GM23338 (cell line): ENCODE data around the gene NCKAP5. TPM values are rescaled to one million over a fixed set of nuclear protein-coding genes. Genes with fewer than 3 reads are reported as not detected.

Experiments
- ATAC-seq: fragments of 200-7000 bp; cut with Tn5 transposase; 3 replicates; pipeline ENCODE4 v1.9.1; 2020
- DNase-seq: peaks from one replicate; pipeline ENCODE4 v3.0.0-alpha.2; 2015; ENCODE audit warnings: low spot score
- H2AFZ ChIP-seq: fragments of 200-600 bp; sonication (generic); 2 replicates; pipeline ENCODE4 v1.8.0; 2016; ENCODE audit warnings: antibody characterized with exemption, mild to moderate bottlenecking, moderate library complexity
- H3F3A ChIP-seq: fragments of 200-600 bp; sonication (generic); replicated peaks from 2 replicates; pipeline ENCODE4 v1.8.0; 2017; ENCODE audit warnings: antibody characterized with exemption, mixed run types, low read depth
- H3K27ac ChIP-seq: fragments of 200-600 bp; sonication (generic); 2 replicates; pipeline ENCODE4 v1.6.1; 2016; ENCODE audit warnings: low read depth
- H3K27me3 ChIP-seq: fragments of 200-600 bp; sonication (generic); 2 replicates; pipeline ENCODE4 v1.8.0; 2016; ENCODE audit warnings: mild to moderate bottlenecking, mixed run types, moderate library complexity; ENCODE audit not compliant: insufficient read depth
- H3K36me3 ChIP-seq: fragments of 200-600 bp; sonication (generic); 2 replicates; pipeline ENCODE4 v1.8.0; 2016; ENCODE audit warnings: mild to moderate bottlenecking; ENCODE audit not compliant: insufficient read depth
- H3K4me1 ChIP-seq: fragments of 200-600 bp; sonication (generic); 2 replicates; pipeline ENCODE4 v1.8.0; 2016; ENCODE audit warnings: mild to moderate bottlenecking, moderate library complexity; ENCODE audit not compliant: insufficient read depth
- H3K4me2 ChIP-seq: fragments of 200-600 bp; sonication (generic); 2 replicates; pipeline ENCODE4 v1.7.1; 2017; ENCODE audit warnings: mixed run types
- H3K4me3 ChIP-seq: fragments of 200-600 bp; sonication (generic); 2 replicates; pipeline ENCODE4 v1.6.1; 2016; ENCODE audit warnings: mixed run types
- H3K79me2 ChIP-seq: fragments of 200-600 bp; sonication (generic); replicated peaks from 2 replicates; pipeline ENCODE4 v1.8.0; 2017; ENCODE audit warnings: mild to moderate bottlenecking; ENCODE audit not compliant: insufficient read depth
- H3K9me2 ChIP-seq: fragments of 200-600 bp; sonication (generic); 2 replicates; pipeline ENCODE4 v1.8.0; 2017; ENCODE audit not compliant: insufficient read depth
- H4K20me1 ChIP-seq: fragments of 200-600 bp; sonication (generic); replicated peaks from 2 replicates; pipeline ENCODE4 v1.8.0; 2017; ENCODE audit warnings: mild to moderate bottlenecking; ENCODE audit not compliant: insufficient read depth
- H3K27ac Mint-ChIP-seq: 2 replicates; pipeline ENCODE4 v1.8.0; 2020; ENCODE audit warnings: inconsistent platforms, mild to moderate bottlenecking, moderate library complexity, mixed read lengths
- H3K27me3 Mint-ChIP-seq: 3 replicates; pipeline ENCODE4 v1.8.0; 2022; ENCODE audit warnings: low read depth, mild to moderate bottlenecking, moderate library complexity, mixed read lengths, inconsistent platforms; ENCODE audit not compliant: insufficient read depth, poor library complexity
- H3K36me3 Mint-ChIP-seq: 3 replicates; pipeline ENCODE4 v1.8.0; 2021; ENCODE audit warnings: low read depth, mild to moderate bottlenecking, inconsistent platforms, moderate library complexity, mixed read lengths
- H3K4me1 Mint-ChIP-seq: 3 replicates; pipeline ENCODE4 v1.8.0; 2020; ENCODE audit warnings: mild to moderate bottlenecking, inconsistent platforms, mixed read lengths
- H3K4me3 Mint-ChIP-seq: 3 replicates; pipeline ENCODE4 v1.8.0; 2021; ENCODE audit warnings: moderate library complexity, mild to moderate bottlenecking, inconsistent platforms, mixed read lengths
- H3K9me3 Mint-ChIP-seq: 3 replicates; pipeline ENCODE4 v1.8.0; 2020; ENCODE audit warnings: moderate library complexity, mild to moderate bottlenecking, inconsistent platforms, mixed read lengths
- CREB1 ChIP-seq: fragments of 250-450 bp; sonication (Bioruptor Pico); IDR thresholded peaks from 2 replicates; pipeline ENCODE4 v1.5.0; 2020; ENCODE audit warnings: low read depth, mild to moderate bottlenecking, moderate library complexity
- CTCF ChIP-seq, 2 experiments: fragments of 200-600 bp in 1 of 2; sonication (generic) in 1 of 2; conservative IDR thresholded peaks; 2 replicates each; pipeline versions ENCODE4 v1.5.1 to v1.6.1; 2016 to 2017; ENCODE audit warnings: antibody characterized with exemption in 2 of 2, low read depth in 2 of 2, mild to moderate bottlenecking in 2 of 2, moderate library complexity in 1 of 2
- EZH2 ChIP-seq: fragments of 200-600 bp; sonication (generic); IDR thresholded peaks from one replicate; pipeline ENCODE4 v1.8.0; 2017; ENCODE audit warnings: antibody characterized with exemption, mild to moderate bottlenecking, low read depth; ENCODE audit not compliant: unreplicated experiment
- EZH2phosphoT487 ChIP-seq: fragments of 200-600 bp; sonication (generic); IDR thresholded peaks from one replicate; pipeline ENCODE4 v1.8.1; 2018; ENCODE audit warnings: antibody characterized with exemption; ENCODE audit not compliant: unreplicated experiment
- POLR2AphosphoS5 ChIP-seq: IDR thresholded peaks from 2 replicates; pipeline ENCODE4 v1.6.1; 2016; ENCODE audit warnings: antibody characterized with exemption, low read depth
- STAT1 ChIP-seq: IDR thresholded peaks from one replicate; pipeline ENCODE4 v1.6.1; 2016; ENCODE audit warnings: antibody characterized with exemption; ENCODE audit not compliant: unreplicated experiment
- ZNF114 ChIP-seq: fragments of 250-450 bp; sonication (Bioruptor Pico); IDR thresholded peaks from 2 replicates; pipeline ENCODE4 v1.5.0; 2020; ENCODE audit warnings: mild to moderate bottlenecking, moderate library complexity
- ZNF331 ChIP-seq: fragments of 250-450 bp; sonication (Bioruptor Pico); IDR thresholded peaks from 2 replicates; pipeline ENCODE4 v1.5.0; 2020; ENCODE audit warnings: low read depth, mild to moderate bottlenecking, moderate library complexity
- polyA plus RNA-seq: library from polyadenylated mRNA; unstranded; fragments of >200 nt; fragmentation: Nextera tagmentation; extraction: Ambion mirVana; gene quantifications from 2 replicates; pipeline ENCODE4 v1.2.1, GENCODE V29; 2016
- total RNA-seq: library from RNA; depleted of rRNA; stranded (reverse); fragments of >200 nt; shearing (Covaris generic); gene quantifications from 2 replicates; pipeline ENCODE4 v1.2.3, GENCODE V29; 2014
- TF ChIP-seq, protein P1 (sequence below): IDR thresholded peaks from 2 replicates; pipeline ENCODE4 v1.6.1; 2016; ENCODE audit warnings: antibody characterized with exemption
- TF ChIP-seq, protein P2 (sequence below): fragments of 250-450 bp; sonication (Bioruptor Pico); IDR thresholded peaks from 2 replicates; pipeline ENCODE4 v1.5.0; 2020; ENCODE audit warnings: mild to moderate bottlenecking, moderate library complexity

The NCKAP5 gene
- total and polyA plus RNA-seq, 2 experiments from 2014 or later = 0.34 to 0.73 TPM

DNA sequence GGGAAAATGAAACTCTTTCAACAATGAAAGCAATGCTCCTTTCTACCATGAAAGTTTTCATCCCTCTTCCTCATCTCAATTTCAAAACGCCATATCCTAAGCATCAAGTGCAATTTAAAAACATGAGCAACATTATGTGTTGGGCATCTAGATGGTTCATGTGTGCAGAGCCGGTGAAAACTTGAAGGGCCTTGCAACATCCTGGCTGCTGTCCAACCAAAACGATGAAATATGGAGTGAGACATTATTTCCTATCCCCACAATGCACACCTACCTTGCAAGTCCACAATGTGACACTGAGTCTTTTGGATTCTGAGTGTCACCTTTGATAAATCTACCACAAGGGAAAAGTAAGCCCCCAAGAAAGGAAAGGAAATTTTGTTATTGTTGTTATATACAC, 110.0 kb downstream of the NCKAP5 start:
- Histone ChIP-seq H3K27ac (no peak overlapping the region), H2AFZ (no peak overlapping the region), H4K20me1 (no peaks in the 10 kb centered on the region), H3K36me3 (no peaks in the 10 kb centered on the region), H3K4me2 (no peak overlapping the region), H3K4me3 (no peak overlapping the region), H3K4me1 (no peaks in the 10 kb centered on the region), H3F3A (no peaks in the 10 kb centered on the region), H3K9me2 (no peaks in the 10 kb centered on the region; the same call in 1 of the 2 replicates), H3K79me2 (no peaks in the 10 kb centered on the region), H3K27me3 (no peaks in the 10 kb centered on the region)
- Mint-ChIP-seq H3K36me3 (no peaks in the 10 kb centered on the region), H3K27ac (no peak overlapping the region), H3K27me3 (no peaks in the 10 kb centered on the region), H3K4me3 (no peak overlapping the region), H3K4me1 (no peaks in the 10 kb centered on the region), H3K9me3 (no peaks in the 10 kb centered on the region)
- no peak for TF ChIP-seq EZH2phosphoT487
- TF ChIP-seq ZNF114 = no peak
- DNase-seq = no peak
- no peak for ATAC-seq

- no peak for ATAC-seq
- H3K27me3 Mint-ChIP-seq = no peaks in the 10 kb centered on the region
- no peaks in the 10 kb centered on the region for H3K36me3 ChIP-seq
- H3K27ac Mint-ChIP-seq = no peak overlapping the region
- H3K9me2 ChIP-seq = no peaks in the 10 kb centered on the region; the same call in 1 of the 2 replicates
- no peak overlapping the region for H3K4me2 ChIP-seq
- no peak overlapping the region for H3K4me3 ChIP-seq
- DNase-seq = no peak
- H4K20me1 ChIP-seq = no peaks in the 10 kb centered on the region
- H3K4me1 Mint-ChIP-seq = no peaks in the 10 kb centered on the region
- H3K9me3 Mint-ChIP-seq = no peaks in the 10 kb centered on the region
- H3K4me3 Mint-ChIP-seq = no peak overlapping the region
- H3K27ac ChIP-seq = no peak overlapping the region
- H2AFZ ChIP-seq = no peak overlapping the region
- no peaks in the 10 kb centered on the region for H3K27me3 ChIP-seq
- no peaks in the 10 kb centered on the region for H3F3A ChIP-seq
- no peaks in the 10 kb centered on the region for H3K36me3 Mint-ChIP-seq
- no peaks in the 10 kb centered on the region for H3K79me2 ChIP-seq
- H3K4me1 ChIP-seq = no peaks in the 10 kb centered on the region
- TF ChIP-seq EZH2phosphoT487 (no peak), STAT1 (no peak), CTCF (conservative IDR thresholded peaks at IDR 0.05; ENCODE audit: low read depth in 2 of 2) (no peak), ZNF331 (CRISPR knock-in tag) (no peak), EZH2 (no peak), CREB1 (CRISPR knock-in tag) (no peak), POLR2AphosphoS5 (no peak)
- TF ChIP-seq, protein P1, sequence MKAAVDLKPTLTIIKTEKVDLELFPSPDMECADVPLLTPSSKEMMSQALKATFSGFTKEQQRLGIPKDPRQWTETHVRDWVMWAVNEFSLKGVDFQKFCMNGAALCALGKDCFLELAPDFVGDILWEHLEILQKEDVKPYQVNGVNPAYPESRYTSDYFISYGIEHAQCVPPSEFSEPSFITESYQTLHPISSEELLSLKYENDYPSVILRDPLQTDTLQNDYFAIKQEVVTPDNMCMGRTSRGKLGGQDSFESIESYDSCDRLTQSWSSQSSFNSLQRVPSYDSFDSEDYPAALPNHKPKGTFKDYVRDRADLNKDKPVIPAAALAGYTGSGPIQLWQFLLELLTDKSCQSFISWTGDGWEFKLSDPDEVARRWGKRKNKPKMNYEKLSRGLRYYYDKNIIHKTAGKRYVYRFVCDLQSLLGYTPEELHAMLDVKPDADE = no peak
- TF ChIP-seq, protein P2, sequence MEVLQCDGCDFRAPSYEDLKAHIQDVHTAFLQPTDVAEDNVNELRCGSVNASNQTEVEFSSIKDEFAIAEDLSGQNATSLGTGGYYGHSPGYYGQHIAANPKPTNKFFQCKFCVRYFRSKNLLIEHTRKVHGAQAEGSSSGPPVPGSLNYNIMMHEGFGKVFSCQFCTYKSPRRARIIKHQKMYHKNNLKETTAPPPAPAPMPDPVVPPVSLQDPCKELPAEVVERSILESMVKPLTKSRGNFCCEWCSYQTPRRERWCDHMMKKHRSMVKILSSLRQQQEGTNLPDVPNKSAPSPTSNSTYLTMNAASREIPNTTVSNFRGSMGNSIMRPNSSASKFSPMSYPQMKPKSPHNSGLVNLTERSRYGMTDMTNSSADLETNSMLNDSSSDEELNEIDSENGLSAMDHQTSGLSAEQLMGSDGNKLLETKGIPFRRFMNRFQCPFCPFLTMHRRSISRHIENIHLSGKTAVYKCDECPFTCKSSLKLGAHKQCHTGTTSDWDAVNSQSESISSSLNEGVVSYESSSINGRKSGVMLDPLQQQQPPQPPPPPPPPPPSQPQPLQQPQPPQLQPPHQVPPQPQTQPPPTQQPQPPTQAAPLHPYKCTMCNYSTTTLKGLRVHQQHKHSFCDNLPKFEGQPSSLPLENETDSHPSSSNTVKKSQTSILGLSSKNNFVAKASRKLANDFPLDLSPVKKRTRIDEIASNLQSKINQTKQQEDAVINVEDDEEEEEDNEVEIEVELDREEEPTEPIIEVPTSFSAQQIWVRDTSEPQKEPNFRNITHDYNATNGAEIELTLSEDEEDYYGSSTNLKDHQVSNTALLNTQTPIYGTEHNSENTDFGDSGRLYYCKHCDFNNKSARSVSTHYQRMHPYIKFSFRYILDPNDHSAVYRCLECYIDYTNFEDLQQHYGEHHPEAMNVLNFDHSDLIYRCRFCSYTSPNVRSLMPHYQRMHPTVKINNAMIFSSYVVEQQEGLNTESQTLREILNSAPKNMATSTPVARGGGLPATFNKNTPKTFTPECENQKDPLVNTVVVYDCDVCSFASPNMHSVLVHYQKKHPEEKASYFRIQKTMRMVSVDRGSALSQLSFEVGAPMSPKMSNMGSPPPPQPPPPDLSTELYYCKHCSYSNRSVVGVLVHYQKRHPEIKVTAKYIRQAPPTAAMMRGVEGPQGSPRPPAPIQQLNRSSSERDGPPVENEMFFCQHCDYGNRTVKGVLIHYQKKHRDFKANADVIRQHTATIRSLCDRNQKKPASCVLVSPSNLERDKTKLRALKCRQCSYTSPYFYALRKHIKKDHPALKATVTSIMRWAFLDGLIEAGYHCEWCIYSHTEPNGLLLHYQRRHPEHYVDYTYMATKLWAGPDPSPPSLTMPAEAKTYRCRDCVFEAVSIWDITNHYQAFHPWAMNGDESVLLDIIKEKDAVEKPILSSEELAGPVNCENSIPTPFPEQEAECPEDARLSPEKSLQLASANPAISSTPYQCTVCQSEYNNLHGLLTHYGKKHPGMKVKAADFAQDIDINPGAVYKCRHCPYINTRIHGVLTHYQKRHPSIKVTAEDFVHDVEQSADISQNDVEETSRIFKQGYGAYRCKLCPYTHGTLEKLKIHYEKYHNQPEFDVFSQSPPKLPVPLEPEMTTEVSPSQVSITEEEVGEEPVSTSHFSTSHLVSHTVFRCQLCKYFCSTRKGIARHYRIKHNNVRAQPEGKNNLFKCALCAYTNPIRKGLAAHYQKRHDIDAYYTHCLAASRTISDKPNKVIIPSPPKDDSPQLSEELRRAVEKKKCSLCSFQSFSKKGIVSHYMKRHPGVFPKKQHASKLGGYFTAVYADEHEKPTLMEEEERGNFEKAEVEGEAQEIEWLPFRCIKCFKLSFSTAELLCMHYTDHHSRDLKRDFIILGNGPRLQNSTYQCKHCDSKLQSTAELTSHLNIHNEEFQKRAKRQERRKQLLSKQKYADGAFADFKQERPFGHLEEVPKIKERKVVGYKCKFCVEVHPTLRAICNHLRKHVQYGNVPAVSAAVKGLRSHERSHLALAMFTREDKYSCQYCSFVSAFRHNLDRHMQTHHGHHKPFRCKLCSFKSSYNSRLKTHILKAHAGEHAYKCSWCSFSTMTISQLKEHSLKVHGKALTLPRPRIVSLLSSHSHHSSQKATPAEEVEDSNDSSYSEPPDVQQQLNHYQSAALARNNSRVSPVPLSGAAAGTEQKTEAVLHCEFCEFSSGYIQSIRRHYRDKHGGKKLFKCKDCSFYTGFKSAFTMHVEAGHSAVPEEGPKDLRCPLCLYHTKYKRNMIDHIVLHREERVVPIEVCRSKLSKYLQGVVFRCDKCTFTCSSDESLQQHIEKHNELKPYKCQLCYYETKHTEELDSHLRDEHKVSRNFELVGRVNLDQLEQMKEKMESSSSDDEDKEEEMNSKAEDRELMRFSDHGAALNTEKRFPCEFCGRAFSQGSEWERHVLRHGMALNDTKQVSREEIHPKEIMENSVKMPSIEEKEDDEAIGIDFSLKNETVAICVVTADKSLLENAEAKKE (CRISPR knock-in tag) = no peak
Measured at GRCh38 chr2:133457861-133458260, 110.4 kb downstream of the NCKAP5 start.
